HG03097 (cell line): Measurements from ENCODE around the gene BEGAIN.

ENCODE experiments used
- ATAC-seq: cut with Tn5 transposase; IDR thresholded peaks from one replicate; pipeline ENCODE4 v1.9.1; 2021; ENCODE audit not compliant: unreplicated experiment, low FRiP score

The BEGAIN gene

DNA sequence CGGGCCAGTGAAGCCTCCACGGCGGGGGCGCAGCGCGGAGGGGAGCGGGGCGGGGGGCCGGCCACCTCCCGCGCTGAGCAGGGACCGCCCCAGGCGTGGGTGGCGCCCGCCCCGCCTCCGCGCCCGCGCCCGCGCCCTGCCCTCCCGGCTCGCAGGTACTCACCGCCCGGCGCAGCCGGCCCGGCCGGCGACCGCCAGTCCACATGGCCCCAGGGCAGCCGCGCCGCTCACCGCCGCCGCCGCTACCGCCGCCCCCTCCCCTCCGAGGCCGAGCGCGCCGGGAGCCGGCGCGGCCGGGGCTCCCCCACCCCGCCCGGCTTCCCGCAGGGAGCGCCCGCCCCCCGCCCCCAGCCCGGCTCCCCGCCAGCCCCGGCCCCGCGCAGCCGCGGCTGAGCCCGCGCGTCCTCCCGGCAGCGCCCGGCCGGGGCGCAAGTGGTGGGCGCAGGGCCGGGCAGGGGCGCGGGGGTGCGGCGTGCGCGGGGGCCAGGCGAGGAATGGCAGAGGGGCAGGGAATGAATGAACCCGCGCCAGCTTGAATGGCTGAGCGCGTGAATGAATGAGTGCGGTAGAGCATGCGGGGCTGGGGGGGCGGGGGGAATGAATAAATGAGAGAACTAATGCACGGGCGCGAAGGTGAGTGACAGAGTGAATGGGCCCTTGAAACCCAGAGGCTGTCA lies at the start of gene BEGAIN:
BEGAIN (minus strand) TSS at position 332 of the 677 bp plus-strand sequence; CDS start at position 205, 127 bp downstream.
- no peak for ATAC-seq

- no peak for ATAC-seq
Measured at GRCh38 chr14:100636559-100636958, 49.3 kb upstream of the BEGAIN start.

GRCh38 chr14:100634026-100634425 lies 46.8 kb upstream of the BEGAIN start:
- ATAC-seq = no peak

GRCh38 chr14:100633406-100633805 lies 46.2 kb upstream of the BEGAIN start:
- ATAC-seq = no peak

- ATAC-seq = no peak
Measured at GRCh38 chr14:100629696-100630095, 42.5 kb upstream of the BEGAIN start.

DNA sequence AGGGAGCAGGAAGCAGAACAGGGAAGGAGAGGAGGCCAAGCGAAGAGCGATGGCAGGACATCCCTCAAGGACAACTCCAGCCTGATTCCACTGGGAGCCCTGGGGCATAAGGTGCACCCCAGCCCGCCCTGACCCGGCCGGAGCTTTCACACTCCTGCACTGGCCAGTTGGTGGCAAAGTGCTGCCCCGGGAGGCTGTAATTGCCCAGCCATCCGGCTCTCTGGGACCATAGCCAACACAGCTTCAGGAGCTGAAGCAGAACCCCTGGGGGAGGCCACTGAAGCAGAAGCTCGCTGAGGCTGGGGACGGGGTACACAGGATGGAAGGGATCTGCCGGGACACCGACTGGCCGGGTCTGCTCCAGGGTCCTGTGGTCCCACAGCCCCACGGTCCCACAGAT lies 41.9 kb upstream of the BEGAIN start:
- no peak for ATAC-seq

DNA sequence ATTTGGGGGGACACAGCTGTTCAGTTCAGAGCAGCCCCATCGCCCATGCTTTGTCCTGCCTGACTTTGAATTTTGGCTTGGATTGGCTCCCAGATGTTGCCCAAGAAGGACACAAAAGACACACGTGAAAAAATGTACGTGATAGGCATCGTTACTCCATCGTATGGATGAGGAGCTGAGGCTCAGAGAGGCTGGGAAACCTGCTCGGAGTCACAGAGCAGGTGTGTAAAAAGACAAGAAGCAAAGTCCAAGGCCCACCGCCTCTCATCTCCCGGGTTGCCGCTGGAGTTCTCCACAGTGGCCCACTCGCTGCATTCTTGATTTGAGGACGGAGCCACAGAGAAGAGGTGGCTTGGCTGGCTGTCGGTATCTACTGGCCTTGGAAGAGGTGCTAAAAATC lies 41.0 kb upstream of the BEGAIN start:
- ATAC-seq = no peak

- ATAC-seq = no peak
Measured at GRCh38 chr14:100626614-100627013, 39.4 kb upstream of the BEGAIN start.

- no peak for ATAC-seq
Measured at GRCh38 chr14:100623961-100624360, 36.7 kb upstream of the BEGAIN start.

DNA sequence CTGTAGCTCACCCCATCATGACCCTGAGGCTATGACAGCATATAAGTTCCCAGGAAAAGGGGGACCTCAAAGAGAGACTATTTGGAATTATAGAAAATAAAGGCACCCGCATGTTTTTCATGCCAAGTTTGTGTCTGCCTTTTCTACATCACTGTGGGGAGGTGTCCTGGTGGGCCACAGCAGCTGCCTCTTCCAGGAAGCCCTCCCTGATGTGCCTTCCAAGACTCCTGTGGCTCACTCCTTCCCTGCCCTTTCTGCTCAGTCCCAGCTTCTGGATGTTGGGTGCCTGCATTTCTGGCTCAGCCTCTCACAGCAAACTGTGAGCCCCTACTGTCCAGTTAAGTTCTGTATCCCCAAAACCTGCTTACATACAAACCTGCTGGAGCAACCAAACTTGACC lies 36.3 kb upstream of the BEGAIN start:
- ATAC-seq = no peak

DNA sequence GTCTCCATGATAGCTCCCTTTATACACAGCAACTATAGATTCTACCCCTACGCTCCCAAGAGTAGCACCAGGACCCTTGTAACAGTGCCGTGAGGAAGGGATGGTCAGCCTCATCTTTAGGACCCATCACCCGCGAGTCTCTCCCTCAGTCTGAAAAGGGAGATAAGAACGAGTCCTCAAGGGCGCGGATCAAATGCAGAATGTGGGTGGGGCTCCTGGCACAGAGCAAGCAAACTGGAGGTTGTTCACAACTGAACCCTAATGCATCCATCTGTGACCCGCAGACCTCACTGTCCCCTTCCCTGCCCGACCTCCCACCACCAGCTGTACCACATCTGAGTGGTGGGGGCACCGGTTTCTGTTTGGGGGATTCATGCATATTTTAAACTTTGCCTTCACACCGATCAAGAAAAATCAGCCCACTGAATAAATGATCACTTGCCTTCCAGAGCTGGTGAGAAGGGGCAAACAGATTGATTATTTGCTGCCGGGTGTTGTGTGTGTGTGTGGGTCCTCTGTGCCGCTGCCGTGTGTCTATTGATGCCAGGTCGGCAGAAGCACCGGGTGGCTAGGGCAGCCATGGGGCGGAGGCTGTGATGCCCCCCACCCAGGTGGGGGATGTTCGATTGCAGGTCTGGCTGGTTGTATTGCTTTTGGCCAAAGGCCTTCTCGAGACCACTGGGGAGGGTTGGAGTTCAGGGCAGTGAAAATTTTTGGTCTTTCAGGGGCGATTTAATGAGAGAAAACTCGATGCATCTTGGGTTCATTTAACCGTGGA lies 35.7 kb upstream of the BEGAIN start:
- no peak for ATAC-seq

- no peak for ATAC-seq
Measured at GRCh38 chr14:100622224-100622623, 35.0 kb upstream of the BEGAIN start.

DNA sequence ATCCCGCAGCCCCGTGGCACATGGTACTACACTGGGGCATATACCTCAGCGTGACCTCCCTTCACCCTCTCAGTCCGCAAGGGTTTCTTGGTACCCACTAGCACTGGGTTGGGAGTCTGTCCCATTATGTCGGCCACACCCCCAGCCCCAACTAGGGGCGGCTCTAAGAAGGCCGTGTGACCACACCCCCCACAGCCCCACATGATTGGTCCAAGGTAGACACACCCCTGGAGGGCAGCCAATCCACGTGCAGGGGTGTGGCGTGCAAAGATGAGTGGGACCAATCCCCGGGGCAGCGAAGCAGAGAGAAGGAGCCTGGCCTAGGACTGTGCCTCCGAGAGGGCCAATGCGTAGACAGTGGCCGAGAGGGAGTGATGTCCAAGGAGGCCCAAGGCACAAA lies 34.6 kb upstream of the BEGAIN start:
- ATAC-seq = no peak

DNA sequence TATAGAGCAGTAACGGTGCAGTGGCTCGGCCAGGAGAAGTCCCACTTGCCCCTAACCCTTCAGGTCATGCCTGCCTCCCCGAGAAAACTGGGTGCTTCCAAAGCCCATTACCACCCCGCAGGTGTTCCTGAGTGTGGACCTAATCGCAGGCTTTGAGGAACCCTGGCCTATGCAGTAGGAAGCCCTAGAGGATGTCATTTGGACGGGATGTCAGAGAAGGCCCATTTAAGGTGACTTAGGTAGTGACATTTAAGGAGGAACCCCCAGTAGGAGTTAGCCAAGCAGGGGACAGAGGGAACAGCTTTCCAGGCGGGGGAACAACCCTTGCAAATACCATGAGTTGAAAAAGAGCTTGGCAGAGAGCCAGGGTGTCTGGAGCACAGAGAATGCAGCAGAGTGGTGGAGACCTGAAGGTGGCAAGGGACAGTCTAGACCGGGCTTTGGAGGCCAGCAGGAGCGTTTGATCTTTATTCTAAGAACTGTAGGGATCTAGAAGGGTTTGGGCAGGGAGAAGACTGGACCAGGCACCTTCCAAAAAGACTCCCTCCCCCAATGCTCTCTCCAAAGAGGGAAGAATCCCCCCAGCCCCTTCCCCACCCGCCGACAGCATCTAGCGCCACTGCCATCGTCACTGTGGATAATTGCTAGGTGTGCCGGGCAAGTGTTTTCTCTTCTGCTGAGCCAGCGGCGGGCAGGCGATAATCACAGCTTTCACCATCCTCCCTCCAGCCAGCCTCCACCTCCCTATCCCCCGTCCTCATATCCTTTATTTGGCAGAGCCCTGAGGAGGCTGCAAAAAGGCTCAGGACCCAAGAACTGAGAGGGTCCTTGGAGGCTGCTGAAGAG lies 33.3 kb upstream of the BEGAIN start:
- no peak for ATAC-seq

- no peak for ATAC-seq
Measured at GRCh38 chr14:100619396-100620254, 32.4 kb upstream of the BEGAIN start.

DNA sequence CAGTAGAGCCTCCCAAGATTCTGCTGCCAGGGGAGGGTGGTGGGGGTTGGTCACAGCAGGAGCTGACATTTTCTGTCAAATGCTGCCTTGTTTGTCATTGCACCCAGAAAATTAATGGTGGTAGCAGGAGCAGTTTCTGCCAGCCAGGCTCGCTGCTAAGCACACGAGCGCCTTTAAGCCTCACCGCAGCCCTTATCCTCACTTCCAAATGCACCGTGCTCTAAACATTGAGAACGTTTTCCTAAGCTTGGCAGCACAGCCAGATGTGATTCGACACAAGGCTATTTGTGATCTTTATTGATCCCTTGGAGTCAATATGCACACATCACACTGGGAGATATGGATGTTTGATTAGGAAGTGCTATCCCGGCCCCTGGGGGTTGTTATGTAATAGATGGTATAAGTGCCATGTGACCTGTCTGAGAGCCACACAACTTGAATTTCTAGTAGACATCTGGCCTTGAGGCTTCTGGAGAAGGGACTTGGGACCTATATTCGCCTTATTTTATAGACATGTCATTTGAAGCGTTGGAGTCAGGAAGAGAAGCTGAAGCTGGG lies 31.6 kb upstream of the BEGAIN start:
- no peak for ATAC-seq

GRCh38 chr14:100618318-100618693 lies 31.1 kb upstream of the BEGAIN start:
- no peak for ATAC-seq

DNA sequence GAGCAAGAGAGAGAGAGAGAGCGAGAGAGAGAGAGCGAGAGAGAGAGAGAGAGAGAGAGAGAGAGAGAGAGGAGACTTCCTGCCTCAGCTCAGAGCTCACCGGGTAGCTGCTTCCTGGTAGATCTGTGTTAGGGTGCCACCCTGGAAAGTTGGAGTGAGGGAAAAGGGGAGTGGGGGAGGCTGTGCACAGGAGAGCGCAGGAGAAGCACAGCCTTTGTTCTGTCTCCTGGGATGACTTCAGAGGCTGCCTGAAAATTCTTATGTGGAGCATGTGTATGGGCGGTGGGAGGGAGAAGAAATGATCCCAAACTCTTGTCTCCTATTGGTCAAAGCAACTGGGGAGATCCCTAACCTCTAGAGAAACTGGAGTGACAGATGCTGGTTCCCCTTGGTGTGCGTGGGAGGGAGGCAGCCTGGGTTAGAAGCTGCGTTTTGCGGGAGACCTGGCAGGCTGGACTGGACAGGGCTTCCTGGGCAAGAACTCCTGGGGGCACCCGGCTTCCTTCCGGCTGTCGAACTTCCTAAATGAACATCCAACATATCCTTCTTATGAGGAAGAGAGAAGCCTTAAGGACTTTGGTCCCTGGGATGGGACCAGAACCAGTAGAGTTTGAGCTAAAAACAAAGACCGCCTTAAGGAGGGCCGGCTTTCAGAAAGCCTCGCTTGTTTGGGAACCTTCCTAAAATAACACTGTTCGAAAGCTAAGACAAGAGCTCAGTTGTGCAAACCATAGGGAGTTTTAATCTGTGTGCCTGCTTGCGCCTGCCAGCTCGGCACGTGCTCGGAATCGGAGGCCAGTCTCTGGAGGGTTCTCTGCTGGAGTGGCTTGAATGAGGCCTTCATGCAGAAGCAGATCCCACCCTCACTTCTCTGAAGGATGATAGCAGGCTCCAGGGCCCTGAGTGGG lies 30.4 kb upstream of the BEGAIN start:
- no peak for ATAC-seq

DNA sequence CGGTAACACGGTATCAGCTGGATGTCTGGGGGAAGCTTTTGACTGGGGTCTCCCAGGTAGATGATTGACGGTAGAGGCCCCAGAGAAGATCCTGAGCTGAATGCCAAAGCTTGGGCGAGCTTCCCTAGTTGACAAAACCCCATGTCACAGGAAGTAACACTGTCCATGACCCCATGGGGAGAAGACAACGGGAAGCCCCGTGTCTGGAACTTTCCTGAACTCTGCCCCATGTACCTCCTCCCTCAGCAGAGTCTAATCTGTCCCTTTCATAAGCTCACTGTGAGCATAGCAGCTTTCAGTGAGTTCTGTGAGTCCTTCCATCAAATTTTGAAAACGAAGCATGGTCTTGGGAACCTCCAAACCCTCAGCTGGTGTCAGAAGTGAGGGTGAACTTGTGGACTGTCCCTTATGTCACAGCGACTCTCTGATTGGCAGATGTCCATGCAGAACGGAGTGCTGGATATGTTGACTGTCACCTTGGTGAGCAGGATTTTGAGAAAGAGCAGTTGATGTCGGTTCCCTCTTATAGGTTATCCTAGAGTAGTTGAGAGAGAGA lies 29.7 kb upstream of the BEGAIN start:
- no peak for ATAC-seq
